Caki2 (cell line): ENCODE measurements around the gene LIMS1. TPM values are rescaled to one million over a fixed set of nuclear protein-coding genes. Genes with fewer than 3 reads are reported as not detected.
A peak's percentile ranks its signal among the peaks of the same experiment; 100 is the strongest.
"Not testable (repeated sequence)": the region's sequence is repeated elsewhere in the genome, so short reads cannot be mapped to it uniquely, and the experiment has no call there.

Experiments
- DNase-seq: peaks from one replicate; pipeline ENCODE4 v3.0.0-alpha.2; 2015; ENCODE audit warnings: low read depth
- in situ Hi-C: cut with HindIII; loops from 2 replicates; pipeline ENCODE4 v1.10.0; 2016; ENCODE audit warnings: low sequenced_read_pairs, low pct_unique_long_range_greater_than_20kb, mixed read lengths
- total RNA-seq: library from RNA; depleted of rRNA; stranded (reverse); fragments of >200 nt; shearing (Covaris generic); gene quantifications from 2 replicates; pipeline ENCODE4 v1.2.3, GENCODE V29; 2014; ENCODE audit warnings: low replicate concordance

The LIMS1 gene
- total RNA-seq, 1 experiment from 2014 or later: 173 TPM

- in situ Hi-C loops: not testable (repeated sequence)
- DNase-seq: peak; percentile 52
These were observed 63.0 kb downstream of the LIMS1 start for GRCh38 chr2:108597105-108597744.

DNA sequence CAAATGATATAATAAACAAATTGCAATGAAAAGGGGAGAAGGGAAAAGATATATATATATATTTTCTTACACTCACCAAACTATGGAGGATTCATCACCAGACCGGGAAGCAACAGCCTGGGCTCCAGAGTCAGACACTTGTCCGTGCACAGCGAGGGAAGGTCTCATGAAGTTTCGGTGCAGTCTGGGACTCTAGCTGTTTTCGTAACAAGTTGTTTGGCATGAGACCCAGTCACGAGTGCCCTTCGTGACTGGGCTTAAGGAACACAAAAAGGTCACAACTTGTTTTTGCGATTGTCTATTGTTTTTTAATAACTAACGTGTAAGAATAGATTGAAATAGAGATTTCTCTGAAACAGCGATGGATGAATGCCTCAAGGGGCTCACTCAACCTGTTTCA, 66.9 kb downstream of the LIMS1 start:
- in situ Hi-C loops, DNase-seq: not testable (repeated sequence)

DNA sequence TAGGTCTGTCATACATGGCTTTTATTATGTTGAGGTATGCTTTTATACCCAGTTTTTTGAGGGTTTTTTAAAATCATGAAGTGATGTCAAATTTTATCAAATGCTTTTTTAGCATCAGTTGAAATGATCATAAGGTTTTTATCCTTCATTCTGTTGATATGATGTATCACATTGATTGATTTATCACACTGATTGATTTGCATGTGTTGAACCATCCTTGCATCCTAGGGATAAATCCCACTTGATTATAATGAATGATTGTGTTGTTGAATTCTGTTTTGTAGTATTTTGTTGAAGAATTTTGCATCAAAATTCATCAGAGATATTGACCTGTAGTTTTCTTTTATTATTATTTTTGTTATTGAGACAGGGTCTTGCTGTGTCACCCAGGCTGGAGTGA, 68.2 kb downstream of the LIMS1 start:
- in situ Hi-C loops: no loop called here
- no peak for DNase-seq

DNA sequence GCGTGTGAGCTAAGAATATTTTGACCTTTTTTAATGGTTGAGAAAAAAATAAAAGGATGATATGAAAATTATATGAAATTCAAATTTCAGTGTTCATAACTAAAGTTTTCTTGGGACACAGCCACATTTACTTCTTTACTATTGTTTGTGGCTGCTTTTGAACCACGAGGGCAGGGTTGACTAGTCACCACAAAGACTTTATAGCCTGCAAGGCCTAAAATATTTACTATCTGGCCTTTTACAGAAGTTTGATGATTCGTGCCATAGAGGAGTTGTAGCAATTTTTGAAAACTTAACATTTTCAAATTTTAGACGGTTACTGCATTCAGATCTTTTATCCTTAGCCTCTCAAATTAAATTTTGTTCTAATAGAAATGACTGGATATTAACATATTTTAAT, 69.9 kb downstream of the LIMS1 start:
- in situ Hi-C loops: no loop called here
- no peak for DNase-seq

- in situ Hi-C loops: no loop called here
- no peak for DNase-seq
These were observed 71.7 kb downstream of the LIMS1 start for GRCh38 chr2:108605947-108606346.

DNA sequence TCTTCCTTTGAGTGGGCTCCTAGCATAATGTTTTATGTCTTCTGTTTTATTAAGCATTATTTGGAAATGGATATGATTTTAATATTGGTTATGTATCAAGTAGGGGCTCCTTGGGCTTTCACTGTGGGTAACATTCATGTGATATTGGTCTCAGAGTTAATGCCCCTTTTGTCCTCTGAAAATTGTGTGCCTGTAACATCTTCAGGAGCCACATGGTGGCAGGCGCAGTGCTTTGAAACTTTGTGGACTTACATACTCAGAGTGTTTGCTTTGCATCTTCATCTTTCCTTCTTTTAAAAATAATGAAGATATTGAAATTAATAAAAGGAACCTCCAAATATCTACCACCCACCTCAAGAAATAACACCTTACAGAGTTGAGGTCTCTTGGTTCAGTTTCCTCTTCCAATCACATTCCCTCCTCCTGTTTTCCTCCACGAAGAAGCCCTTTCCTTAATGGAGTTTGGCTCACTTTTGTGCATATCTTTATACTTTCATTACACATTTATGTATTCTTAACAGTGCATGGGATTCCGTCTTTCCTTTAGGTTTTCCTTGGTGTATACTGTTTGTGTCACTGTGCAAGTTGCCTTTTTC, 73.5 kb downstream of the LIMS1 start:
- DNase-seq: peak; percentile 48
- in situ Hi-C loops: no loop called here

GRCh38 chr2:108611021-108611420, 76.8 kb downstream of the LIMS1 start:
- no peak for DNase-seq
- in situ Hi-C loops: no loop called here

GRCh38 chr2:108612153-108612513, 77.9 kb downstream of the LIMS1 start:
- in situ Hi-C loops: no loop called here
- DNase-seq: no peak

DNA sequence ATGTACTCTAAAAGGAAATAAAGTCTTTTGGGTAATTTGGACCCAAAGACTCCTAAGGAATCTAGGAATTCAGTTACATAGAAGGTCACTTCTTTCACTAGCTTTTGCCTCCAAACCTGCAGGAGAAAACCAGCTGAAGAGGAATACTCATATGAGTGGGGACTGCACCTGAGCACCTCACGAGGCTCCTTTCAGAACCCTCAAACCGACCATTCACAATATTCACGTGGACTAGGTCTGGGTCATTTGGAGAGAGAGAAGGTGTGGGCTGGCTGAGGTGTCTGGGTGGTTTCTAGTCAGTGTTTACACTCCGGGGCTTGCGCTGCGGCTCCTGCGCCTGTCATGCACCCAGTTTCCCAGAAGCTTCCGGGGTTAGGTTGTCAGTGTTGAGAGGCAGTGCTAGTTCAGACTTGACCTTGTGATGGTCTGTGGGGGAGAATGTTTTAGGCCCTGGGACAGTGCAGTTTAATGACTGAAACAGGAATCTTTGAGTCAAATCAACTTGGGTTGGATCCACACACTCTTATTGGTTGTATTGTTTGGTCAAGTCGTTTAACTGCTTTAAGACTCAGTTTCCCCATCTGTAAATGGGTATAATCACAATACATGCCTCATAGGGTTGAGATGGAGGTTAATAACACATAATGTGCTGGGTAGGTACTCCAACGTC, 78.4 kb downstream of the LIMS1 start:
- in situ Hi-C loops: no loop called here

GRCh38 chr2:108613261-108614042, 79.2 kb downstream of the LIMS1 start:
- in situ Hi-C loops: no loop called here
- no peak for DNase-seq

More for the DNA sequence above, 78.4 kb downstream of the LIMS1 start:
- DNase-seq: no peak

GRCh38 chr2:108614043-108614545, 79.8 kb downstream of the LIMS1 start:
- DNase-seq: no peak
- in situ Hi-C loops: no loop called here

- in situ Hi-C loops: no loop called here
These were observed 80.4 kb downstream of the LIMS1 start for GRCh38 chr2:108614659-108615058.

GRCh38 chr2:108615480-108616090, 81.3 kb downstream of the LIMS1 start:
- in situ Hi-C loops: no loop called here
- DNase-seq: peak; percentile 32

More at GRCh38 chr2:108614659-108615058, 80.4 kb downstream of the LIMS1 start:
- DNase-seq: no peak

DNA sequence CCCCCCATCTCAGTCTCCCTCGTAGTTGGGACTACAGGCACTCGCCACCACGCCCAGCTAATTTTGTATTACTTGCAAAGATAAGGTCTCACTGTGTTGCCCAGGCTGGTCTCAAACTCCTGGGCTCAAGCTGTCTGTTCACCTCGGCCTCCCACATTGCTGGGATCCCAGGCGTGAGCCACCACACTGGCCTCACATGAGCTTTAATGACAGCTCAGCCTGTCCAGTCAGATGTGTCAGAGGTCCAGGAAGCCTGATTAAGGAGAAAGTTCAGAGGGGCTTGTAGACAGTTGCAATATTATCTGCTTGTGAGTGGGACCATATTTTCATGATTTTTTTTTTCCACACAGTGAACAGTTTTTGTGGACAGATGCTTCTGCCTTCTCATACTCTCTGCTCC, 82.0 kb downstream of the LIMS1 start:
- in situ Hi-C loops: no loop called here
- DNase-seq: no peak

GRCh38 chr2:108616751-108617161, 82.5 kb downstream of the LIMS1 start:
- in situ Hi-C loops: no loop called here
- DNase-seq: peak; percentile 79

DNA sequence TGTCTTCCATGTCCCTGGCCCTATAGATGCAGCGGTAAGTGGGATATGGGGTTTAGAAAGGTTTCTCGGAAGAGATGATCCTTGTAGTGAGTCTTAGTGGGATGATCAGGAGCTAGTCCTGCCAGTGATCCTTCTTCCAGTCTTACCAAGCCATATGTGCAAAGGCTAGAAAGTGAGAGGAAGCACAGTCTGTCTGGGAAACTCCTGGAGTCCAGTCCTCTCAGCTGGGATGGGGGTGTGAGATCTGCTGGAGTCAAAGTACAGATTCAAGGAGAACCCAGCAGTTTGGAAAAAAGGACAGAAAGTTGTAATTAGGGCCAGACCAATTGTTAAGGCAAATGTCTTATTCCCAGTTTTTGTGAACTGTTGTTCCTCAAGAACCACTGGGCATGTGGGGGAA, 83.3 kb downstream of the LIMS1 start:
- in situ Hi-C loops: no loop called here
- peak; percentile 28 for DNase-seq

DNA sequence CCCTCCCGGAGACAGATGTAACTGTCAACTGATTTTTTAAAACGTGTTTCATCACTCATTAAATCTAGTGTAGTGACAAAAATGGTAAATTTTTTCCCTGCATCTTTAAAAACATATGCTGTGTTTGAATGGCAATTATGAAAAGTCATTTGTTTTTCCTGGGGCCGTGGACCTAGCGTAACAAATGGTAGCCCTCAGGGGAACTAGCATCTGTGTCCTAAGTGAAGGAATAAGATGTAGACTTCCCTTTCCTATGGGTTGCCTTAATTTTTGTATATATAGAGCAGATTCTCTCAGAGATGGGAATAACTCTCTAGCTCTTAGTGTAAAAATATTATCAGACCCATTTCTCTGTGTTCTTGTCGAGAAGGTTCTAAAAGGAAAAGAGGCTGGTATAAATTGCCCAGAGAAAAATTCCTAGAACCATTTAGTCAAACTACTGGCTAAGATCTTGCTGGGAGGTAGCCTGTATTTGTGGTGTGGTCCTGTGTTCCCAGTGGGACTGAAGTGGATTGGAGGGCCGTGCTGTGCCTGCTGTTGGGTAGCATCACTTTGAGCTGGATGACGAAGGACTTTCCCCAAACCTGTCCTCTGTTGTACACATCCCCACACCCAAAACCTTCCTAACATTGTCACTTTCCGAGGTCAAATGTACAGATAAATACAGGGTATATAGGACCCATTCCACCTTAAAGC, 85.8 kb downstream of the LIMS1 start:
- DNase-seq: no peak
- in situ Hi-C loops: no loop called here

DNA sequence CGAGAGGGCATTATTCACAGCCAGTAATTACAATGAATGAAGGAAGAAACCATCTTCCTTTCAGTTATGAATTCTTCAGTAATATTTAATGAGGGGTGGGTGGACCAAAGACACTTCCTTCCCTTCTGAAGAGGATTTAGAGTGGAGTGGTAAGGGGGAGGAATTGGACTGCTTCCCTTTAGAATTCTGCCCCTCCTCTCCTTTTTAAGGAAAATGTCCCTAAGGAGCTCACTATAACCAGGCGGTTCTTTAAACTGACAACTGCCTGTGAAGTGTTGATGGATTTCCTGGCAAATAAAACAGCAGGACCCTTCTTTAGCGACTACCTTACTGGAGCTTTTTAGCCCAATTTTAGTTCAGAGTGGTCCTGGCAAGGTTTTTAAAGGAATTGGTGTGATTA, 86.4 kb downstream of the LIMS1 start:
- no peak for DNase-seq
- in situ Hi-C loops: no loop called here
